ENCODE results near the gene TNFAIP8.

- TF ChIP-seq EZH2 (IDR thresholded peaks at IDR 0.05; ENCODE audit: borderline replicate concordance, insufficient read depth, low read depth, low read length, poor library complexity, severe bottlenecking) (no peak), CTCF (IDR thresholded peaks at IDR 0.05) (no peak)
These were observed 7.5 kb downstream of the TNFAIP8 start for GRCh38 chr5:119363271-119363670.
